OCI-LY7 (cell line): ENCODE results near the gene TRIM14.

Experiments
- CTCF ChIP-seq: fragments of 200-600 bp; sonication (generic); conservative IDR thresholded peaks from 2 replicates; pipeline ENCODE4 v1.5.1; 2014; ENCODE audit warnings: mild to moderate bottlenecking, antibody characterized with exemption, low read length, moderate library complexity, mixed read lengths
- EZH2phosphoT487 ChIP-seq: fragments of 200-600 bp; sonication (generic); IDR thresholded peaks from 2 replicates; pipeline ENCODE4 v1.6.1; 2018; ENCODE audit warnings: low read depth, borderline replicate concordance, mild to moderate bottlenecking, mixed run types, antibody characterized with exemption, low read length, moderate library complexity, mixed read lengths

DNA sequence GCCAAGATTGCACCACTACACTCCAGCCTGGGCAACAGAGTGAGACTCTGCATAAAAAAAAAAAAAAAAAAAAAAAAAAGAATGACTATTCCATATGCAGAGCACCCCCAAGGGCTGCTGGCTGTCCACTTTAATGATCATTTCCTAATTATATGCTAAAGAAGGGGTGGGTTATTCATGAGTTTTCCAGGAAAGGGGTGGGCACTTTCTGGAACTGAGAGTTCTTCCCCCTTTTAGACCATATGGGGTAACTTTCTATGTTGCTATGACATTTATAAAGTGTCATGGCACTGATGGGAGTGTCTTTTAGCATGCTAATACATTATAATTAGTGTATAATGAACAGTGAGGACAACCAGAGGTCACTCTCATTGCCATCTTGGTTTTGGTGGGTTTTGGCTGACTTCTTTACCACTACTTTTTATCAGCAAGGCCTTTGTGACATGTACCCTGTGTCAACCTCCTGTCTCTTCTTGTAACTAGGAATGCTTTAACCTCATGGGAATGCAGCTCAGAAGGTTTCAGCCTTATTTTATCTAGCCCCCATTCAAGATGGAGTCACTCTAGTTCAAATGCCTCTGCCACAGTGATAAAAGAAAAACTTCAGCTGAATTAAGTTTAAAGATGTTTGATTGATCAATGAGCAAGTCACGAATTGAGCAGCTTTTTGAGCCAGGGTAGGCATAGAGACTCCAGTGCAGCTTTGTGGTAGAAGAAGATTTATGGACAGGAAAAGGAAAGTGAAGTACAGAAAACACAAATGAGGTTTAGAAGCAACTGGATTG is 69.5 kb downstream of the TRIM14 start:
- no peak for TF ChIP-seq CTCF
- no peak for TF ChIP-seq EZH2phosphoT487
